Measurements from ENCODE around the gene GTF2H2.

DNA sequence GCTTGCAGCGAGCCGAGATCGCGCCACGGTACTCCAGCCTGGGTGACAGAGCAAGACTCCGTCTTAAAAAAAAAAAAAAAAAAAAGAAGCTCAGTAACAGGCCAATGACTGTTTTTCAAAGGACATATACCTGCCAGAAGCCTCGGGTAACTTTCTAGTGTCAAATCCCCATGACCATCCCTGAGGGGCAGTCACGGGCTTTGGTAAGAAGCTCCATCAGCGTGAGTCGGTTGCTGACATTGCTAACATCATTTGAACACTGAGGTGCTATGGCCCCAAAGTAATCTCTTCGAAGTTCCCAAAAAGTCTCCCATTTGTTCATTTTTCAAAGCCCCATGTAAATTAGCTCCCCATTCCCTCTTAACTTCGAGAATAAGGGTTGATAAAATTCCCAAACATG lies 53.9 kb downstream of the GTF2H2 start:
- TF ChIP-seq, protein P1, sequence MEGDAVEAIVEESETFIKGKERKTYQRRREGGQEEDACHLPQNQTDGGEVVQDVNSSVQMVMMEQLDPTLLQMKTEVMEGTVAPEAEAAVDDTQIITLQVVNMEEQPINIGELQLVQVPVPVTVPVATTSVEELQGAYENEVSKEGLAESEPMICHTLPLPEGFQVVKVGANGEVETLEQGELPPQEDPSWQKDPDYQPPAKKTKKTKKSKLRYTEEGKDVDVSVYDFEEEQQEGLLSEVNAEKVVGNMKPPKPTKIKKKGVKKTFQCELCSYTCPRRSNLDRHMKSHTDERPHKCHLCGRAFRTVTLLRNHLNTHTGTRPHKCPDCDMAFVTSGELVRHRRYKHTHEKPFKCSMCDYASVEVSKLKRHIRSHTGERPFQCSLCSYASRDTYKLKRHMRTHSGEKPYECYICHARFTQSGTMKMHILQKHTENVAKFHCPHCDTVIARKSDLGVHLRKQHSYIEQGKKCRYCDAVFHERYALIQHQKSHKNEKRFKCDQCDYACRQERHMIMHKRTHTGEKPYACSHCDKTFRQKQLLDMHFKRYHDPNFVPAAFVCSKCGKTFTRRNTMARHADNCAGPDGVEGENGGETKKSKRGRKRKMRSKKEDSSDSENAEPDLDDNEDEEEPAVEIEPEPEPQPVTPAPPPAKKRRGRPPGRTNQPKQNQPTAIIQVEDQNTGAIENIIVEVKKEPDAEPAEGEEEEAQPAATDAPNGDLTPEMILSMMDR (IDR thresholded peaks at IDR 0.05; ENCODE audit: insufficient read depth, low read depth, low read length) = no peak
- TF ChIP-seq EZH2 (IDR thresholded peaks at IDR 0.05; ENCODE audit: insufficient read depth, low read length) = no peak

Measured in astrocyte (in vitro differentiated cells and primary cell).